GM23248 (cell line): ENCODE measurements around the gene CCDC69.

Source experiments
- EZH2 ChIP-seq: fragments of 200-600 bp; sonication (generic); IDR thresholded peaks from 2 replicates; pipeline ENCODE4 v1.6.1; 2018; ENCODE audit warnings: antibody characterized with exemption, mild to moderate bottlenecking; ENCODE audit not compliant: insufficient read depth, poor library complexity, severe bottlenecking
- EZH2phosphoT487 ChIP-seq: fragments of 200-600 bp; sonication (generic); IDR thresholded peaks from 2 replicates; pipeline ENCODE4 v1.6.1; 2018; ENCODE audit warnings: antibody characterized with exemption, moderate library complexity, mild to moderate bottlenecking, low read depth; ENCODE audit not compliant: insufficient read depth

DNA sequence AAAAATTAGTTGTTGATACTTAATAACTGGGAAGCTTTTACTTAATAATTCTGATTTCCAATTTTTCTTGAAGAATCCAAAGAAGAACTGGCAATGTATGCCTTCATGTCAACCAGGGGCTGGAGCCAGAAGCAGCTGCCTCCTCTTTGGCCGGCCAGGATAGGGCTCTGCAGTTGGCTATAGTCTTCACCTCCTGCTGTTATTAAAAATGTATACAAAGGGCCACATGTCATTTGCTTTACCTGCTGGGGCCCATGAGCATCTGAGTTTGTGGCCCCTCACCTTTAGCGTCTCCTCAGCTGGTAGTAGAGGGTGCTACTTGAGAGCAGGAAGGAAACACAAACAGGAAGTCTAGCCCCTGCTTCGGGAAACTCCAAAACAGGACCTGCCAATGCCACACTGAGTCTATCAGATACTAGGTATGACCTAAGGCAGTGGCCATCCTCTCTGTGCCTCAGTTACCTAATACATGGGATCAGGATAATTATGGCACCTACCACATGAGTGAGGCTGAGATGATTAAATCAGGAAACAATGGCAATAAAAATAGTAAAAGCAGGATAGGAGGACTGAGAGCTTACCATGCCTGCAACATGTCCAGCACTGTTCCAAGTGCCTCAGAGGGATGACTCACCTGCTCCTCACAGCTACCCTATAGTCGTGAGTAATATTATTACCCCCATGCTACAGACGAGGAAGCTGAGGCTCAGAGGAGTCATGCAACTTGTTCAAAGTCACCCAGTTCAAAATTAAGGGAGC, 21.3 kb downstream of the CCDC69 start:
- no peak for TF ChIP-seq EZH2phosphoT487
- TF ChIP-seq EZH2 = no peak
